IPS DF 6.9 (cell line): ENCODE measurements around the gene SUPT5H.

Experiments
- DNase-seq: peaks from one replicate; pipeline ENCODE4 v3.0.0-alpha.2; 2013; ENCODE audit warnings: low read depth, low spot score
- H3K27ac ChIP-seq: one replicate; pipeline ENCODE4 v1.5.1; 2013; ENCODE audit warnings: low read length, control low read depth
- H3K27me3 ChIP-seq: 2 replicates; pipeline ENCODE4 v1.6.1; 2013; ENCODE audit warnings: mild to moderate bottlenecking, low read length; ENCODE audit not compliant: control insufficient read depth, insufficient read depth
- H3K36me3 ChIP-seq: 2 replicates; pipeline ENCODE4 v1.6.1; 2013; ENCODE audit warnings: low read length; ENCODE audit not compliant: control insufficient read depth, insufficient read depth
- H3K4me1 ChIP-seq: 2 replicates; pipeline ENCODE4 v1.6.1; 2013; ENCODE audit warnings: low read length; ENCODE audit not compliant: control insufficient read depth, insufficient read depth
- H3K4me3 ChIP-seq: 2 replicates; pipeline ENCODE4 v1.5.1; 2013; ENCODE audit warnings: mild to moderate bottlenecking, low read length
- H3K9me3 ChIP-seq: 2 replicates; pipeline ENCODE4 v1.6.1; 2013; ENCODE audit warnings: low read length, inconsistent platforms; ENCODE audit not compliant: control insufficient read depth, insufficient read depth
- WGBS: extraction: QIAGEN DNeasy Blood & Tissue Kit; methylation state at CpG from one replicate; pipeline ENCODE4 v1.1.7; 2013; ENCODE audit warnings: mixed read lengths, missing lambda C conversion rate; ENCODE audit not compliant: insufficient read length, insufficient coverage; 5-methylcytosine and 5-hydroxymethylcytosine counted together

SUPT5H gene

DNA sequence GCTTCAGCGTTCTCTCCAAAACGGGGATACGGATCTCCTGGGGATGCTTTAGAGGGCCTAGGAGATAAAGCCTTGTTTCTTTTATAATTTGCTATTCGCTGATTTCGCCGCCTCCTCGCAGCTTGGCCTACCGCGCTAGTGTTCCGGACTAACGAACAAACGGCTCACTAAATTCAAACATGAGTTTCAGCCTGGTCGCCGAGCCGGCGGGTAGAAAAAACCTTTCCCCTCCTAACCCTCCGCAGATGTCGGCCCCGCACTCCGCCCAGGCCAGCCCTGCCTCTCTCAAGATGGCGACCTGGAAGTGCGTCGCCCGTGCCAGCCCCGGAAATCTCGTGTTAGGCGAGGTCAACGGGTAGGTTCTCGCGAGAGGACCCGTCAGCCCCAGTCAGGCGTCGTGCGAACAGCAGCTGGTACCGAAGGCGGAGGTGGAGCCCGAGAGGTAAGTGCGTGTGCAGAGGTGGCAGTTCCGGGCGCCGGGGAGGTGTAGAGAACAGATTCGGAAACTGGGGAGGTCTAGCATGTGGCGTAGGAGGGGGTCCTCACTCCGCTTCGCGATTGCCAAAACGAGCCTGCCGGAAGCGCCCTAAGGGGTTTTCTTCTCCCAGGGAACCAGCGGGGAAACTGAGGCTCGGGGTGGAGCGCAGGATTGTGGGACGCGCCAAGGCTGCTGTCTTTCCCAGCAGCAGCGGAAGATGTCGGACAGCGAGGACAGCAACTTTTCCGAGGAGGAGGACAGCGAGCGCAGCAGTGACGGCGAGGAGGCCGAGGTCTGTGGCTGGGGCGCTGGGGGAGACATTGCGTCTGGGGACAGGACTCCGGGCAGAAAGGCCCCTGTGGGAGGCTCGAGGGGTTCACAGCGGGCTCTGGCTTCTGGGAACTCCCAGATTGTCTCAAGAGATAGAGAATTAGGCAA lies at the start of gene SUPT5H:
Gene SUPT5H (plus strand): TSS at position 387 of the 916 bp plus-strand sequence. CDS start 309 bp downstream, at position 696.
- peak within 1 kb of the TSS; percentile 49 for H3K4me3 ChIP-seq
- H3K27ac ChIP-seq, result no peak within 1 kb of the TSS
- 0 out of 2 replicates have a peak, but pooled peaks cover 1% of the 10 kb centered on the region for H3K4me1 ChIP-seq
- WGBS, result no CpG with 5 or more reads among the region's 68 CpGs
- no peaks in the 10 kb centered on the region for H3K27me3 ChIP-seq
- H3K9me3 ChIP-seq, result no peaks in the 10 kb centered on the region
- 0 out of 2 replicates have a peak, but pooled peaks cover 7% of the 10 kb centered on the region for H3K36me3 ChIP-seq
- peak; percentile 97 for DNase-seq

GRCh38 chr19:39397360-39398296 lies 47.8 kb upstream of the SUPT5H start:
- Histone ChIP-seq H3K4me3 (no peak overlapping the region), H3K36me3 (peaks cover 6% of the 10 kb centered on the region; the same call in 1 of the 2 replicates), H3K9me3 (no peaks in the 10 kb centered on the region), H3K27me3 (no peaks in the 10 kb centered on the region), H3K27ac (no peak overlapping the region), H3K4me1 (peaks cover 6% of the 10 kb centered on the region; the same call in 1 of the 2 replicates)
- WGBS, result no CpG with 5 or more reads among the region's 17 CpGs
- DNase-seq, result no peak

DNA sequence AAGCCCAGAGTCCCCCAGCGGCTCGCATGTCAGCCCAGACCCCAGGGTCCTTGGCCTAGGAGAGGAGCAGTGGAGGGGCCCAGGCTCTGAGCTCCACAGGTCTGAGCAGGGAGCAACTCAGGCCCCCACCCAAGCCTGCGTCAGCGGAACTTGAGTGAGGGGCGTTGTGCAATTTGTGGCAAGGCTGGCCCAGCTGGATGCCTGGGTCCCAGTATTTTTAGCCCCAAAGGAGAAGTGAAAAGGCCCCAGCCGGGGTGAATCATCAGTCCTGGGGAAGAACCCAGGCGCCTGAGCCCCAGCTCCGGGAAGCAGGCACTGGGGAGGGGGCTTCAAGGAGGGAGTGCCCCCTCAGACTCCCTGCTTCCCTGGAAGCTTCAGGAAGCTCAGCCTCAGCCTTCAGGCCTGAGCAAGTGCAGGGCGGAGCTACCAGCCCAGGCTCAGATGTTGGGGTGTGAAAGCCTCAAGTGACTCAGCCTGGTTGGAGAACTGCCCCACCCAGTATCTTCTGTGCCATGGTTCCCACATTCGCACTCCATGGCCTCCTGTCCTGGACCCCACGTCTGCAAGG lies 47.0 kb upstream of the SUPT5H start:
- no peak overlapping the region for H3K4me3 ChIP-seq
- peaks cover 6% of the 10 kb centered on the region; the same call in 1 of the 2 replicates for H3K4me1 ChIP-seq
- peaks cover 5% of the 10 kb centered on the region; the same call in 1 of the 2 replicates for H3K36me3 ChIP-seq
- DNase-seq, result no peak
- WGBS, result no CpG with 5 or more reads among the region's 11 CpGs
- H3K27ac ChIP-seq, result no peak overlapping the region
- no peaks in the 10 kb centered on the region for H3K9me3 ChIP-seq
- no peaks in the 10 kb centered on the region for H3K27me3 ChIP-seq

DNA sequence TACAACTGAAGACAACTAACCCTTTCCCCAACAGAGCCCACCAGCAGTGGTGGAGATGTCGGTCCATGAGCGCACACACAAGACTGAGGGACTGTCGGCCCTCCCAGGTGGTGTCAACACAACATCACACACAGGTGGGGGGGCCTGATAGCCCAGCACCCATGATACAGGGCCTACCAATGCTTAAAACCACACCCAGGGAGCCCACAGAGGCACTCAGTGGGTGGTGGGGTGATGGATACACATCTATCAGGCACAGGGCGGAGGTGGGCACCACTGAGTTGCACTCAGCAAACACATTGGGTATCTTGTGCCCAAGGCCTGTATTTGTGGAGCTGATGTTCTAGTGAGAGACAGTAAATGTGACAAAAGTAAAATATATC lies 45.7 kb upstream of the SUPT5H start:
- peaks cover 6% of the 10 kb centered on the region; the same call in 1 of the 2 replicates for H3K4me1 ChIP-seq
- H3K36me3 ChIP-seq, result no peaks in the 10 kb centered on the region
- H3K27ac ChIP-seq, result no peak overlapping the region
- H3K4me3 ChIP-seq, result no peak overlapping the region
- no peaks in the 10 kb centered on the region for H3K9me3 ChIP-seq
- no peak for DNase-seq
- H3K27me3 ChIP-seq, result no peaks in the 10 kb centered on the region
- no CpG with 5 or more reads among the region's 4 CpGs for WGBS

DNA sequence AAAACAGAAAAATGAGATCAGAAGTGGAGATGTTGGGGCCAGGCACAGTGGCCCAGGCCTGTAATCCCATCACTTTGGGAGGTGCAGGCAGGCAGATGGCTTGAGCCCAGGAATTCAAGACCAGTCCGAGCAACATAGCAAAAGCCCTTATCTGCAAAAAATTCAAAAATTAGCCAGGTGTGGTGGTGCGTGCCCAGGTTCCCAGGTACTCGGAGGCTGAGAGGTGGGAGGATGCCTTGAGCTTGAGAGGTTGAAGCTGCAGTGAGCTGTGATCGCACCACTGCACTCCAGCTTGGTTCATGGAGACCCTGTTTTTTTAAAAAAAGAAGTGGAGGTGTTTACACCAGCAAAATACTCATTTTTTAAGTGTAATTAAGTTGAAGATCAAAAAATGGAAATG lies 45.3 kb upstream of the SUPT5H start:
- H3K36me3 ChIP-seq, result no peaks in the 10 kb centered on the region
- no CpG with 5 or more reads among the region's 4 CpGs for WGBS
- no peak overlapping the region for H3K4me3 ChIP-seq
- no peak overlapping the region for H3K27ac ChIP-seq
- no peaks in the 10 kb centered on the region for H3K9me3 ChIP-seq
- H3K27me3 ChIP-seq, result no peaks in the 10 kb centered on the region
- peaks cover 6% of the 10 kb centered on the region; the same call in 1 of the 2 replicates for H3K4me1 ChIP-seq
- DNase-seq, result no peak

GRCh38 chr19:39401070-39401548 lies 44.3 kb upstream of the SUPT5H start:
- Histone ChIP-seq H3K27me3 (no peaks in the 10 kb centered on the region), H3K9me3 (no peaks in the 10 kb centered on the region), H3K27ac (no peak overlapping the region), H3K36me3 (no peaks in the 10 kb centered on the region), H3K4me3 (no peak overlapping the region), H3K4me1 (peaks cover 8% of the 10 kb centered on the region; the same call in 1 of the 2 replicates)
- WGBS, result no CpG with 5 or more reads among the region's 4 CpGs
- DNase-seq, result no peak

DNA sequence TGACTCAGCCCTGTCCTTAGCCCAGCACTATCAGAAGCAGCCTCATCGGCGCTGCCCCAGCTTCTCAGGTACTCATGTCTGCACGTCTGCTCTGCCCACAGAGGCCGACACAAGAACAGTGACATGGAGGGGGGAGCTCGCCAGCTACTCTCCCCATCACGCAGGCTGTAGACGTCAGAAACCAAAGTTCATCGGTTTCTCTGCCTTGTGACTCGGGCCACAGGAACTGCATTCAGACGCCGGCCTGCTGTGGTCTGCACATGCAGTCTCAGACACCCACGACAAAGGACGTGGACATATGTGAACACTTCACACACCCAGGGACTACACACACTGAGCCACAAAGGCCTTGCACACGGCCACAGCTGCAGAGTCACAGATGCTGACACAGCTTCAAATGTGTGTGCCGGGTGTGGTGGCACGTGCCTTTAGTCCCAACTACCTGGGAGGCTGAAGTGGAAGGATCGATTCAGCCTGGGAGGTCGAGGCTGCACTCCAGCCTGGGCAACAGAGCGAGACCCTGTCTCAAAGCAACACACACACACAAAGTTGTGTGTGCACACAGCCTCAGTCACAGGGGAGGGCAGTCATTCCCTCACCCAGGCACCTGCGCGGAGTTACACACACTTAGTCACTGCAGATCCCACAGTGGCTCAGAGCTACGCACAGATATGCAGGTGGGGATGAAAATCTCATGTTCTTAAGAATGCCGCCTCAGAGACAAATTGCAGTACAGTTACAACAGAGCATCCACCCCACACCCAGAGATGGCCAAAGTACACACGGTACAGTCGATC lies 43.6 kb upstream of the SUPT5H start:
- peaks cover 8% of the 10 kb centered on the region; the same call in 1 of the 2 replicates for H3K4me1 ChIP-seq

DNA sequence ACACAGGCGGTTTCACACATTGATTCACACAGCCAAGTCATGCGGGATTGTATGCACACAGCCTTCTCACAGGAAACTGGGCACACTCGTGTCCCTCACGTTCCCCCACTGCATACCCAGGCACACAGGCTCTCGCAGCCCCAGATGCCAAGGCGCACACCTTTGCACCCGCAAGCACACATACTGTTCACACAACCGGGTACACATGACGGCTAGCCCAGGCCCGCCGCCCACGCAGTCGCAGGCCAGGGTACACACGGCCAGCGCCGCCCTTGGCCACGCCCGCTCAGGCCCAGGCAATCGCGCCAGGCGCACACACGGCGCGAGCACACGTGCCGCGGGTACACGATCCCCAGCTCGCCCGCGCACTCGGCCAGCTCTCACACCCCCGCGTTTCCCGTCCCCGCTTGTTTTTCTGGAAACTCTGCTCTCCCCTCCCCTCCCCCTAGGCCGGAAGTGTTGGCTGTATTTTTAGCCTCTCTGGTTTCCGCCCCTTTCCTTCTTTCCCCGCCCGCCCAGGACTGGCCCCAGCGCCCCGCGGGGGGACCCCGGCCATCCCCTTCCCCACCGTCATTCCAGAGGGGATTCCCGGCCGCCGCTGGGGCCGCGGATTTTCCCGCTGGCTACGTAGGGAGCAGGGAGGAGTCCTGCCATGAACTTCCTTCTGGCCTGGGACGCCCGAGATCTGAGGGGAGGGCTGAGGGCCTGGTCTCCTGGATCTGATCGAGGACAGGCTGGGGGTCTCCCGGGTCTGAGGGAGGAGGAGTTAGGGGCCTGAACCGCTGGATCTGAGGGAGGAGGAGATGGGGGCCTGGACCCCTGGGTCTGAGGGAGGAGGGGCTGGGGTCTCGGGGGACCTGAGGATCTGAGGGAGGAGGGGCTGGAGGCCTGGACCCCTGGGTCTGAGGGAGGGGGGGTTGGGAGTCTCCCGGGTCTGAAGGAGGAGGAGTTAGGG lies 42.8 kb upstream of the SUPT5H start:
- no CpG with 5 or more reads among the region's 59 CpGs for WGBS
- peak overlapping the region; percentile 73; the same call in 1 of the 2 replicates for H3K4me3 ChIP-seq
- no peaks in the 10 kb centered on the region for H3K9me3 ChIP-seq
- H3K27ac ChIP-seq, result peak overlapping the region; percentile 35
- H3K4me1 ChIP-seq, result peaks cover 8% of the 10 kb centered on the region; the same call in 1 of the 2 replicates
- no peaks in the 10 kb centered on the region for H3K36me3 ChIP-seq
- DNase-seq, result no peak
- H3K27me3 ChIP-seq, result no peaks in the 10 kb centered on the region

More for the DNA sequence above, 43.6 kb upstream of the SUPT5H start:
- DNase-seq, result no peak
- Histone ChIP-seq H3K4me3 (peak overlapping the region; percentile 73; the same call in 1 of the 2 replicates), H3K27ac (no peak overlapping the region), H3K27me3 (no peaks in the 10 kb centered on the region), H3K36me3 (no peaks in the 10 kb centered on the region), H3K9me3 (no peaks in the 10 kb centered on the region)
- WGBS, result no CpG with 5 or more reads among the region's 25 CpGs
